SU-DHL-6 (cell line): ENCODE results near the gene THSD4.

Experiments
- H2AFZ ChIP-seq: fragments of 200-600 bp; sonication (generic); 2 replicates; pipeline ENCODE4 v1.6.1; 2014; ENCODE audit warnings: low read depth, mild to moderate bottlenecking, moderate library complexity, mixed read lengths, antibody characterized with exemption, low read length; ENCODE audit not compliant: severe bottlenecking
- H3F3A ChIP-seq: fragments of 200-600 bp; shearing (Covaris generic); 2 replicates; pipeline ENCODE4 v1.6.0; 2016; ENCODE audit warnings: antibody characterized with exemption, mild to moderate bottlenecking; ENCODE audit not compliant: insufficient read depth
- H3K27ac ChIP-seq: fragments of 200-600 bp; sonication (generic); 2 replicates; pipeline ENCODE4 v1.5.1; 2016; ENCODE audit warnings: low read depth, mild to moderate bottlenecking, low read length, moderate library complexity, mixed read lengths
- H3K27me3 ChIP-seq: fragments of 200-600 bp; sonication (generic), shearing (Covaris generic); 2 replicates; pipeline ENCODE4 v1.6.0; 2014; ENCODE audit warnings: mild to moderate bottlenecking, low read length
- H3K36me3 ChIP-seq: fragments of 200-600 bp; sonication (generic); 2 replicates; pipeline ENCODE4 v1.6.1; 2014; ENCODE audit warnings: mild to moderate bottlenecking, low read length, mixed read lengths
- H3K4me2 ChIP-seq: fragments of 300-600, 200-600 bp; shearing (Covaris generic), sonication (generic); 2 replicates; pipeline ENCODE4 v1.6.0; 2014; ENCODE audit warnings: low read length, low read depth, mild to moderate bottlenecking; ENCODE audit not compliant: poor library complexity, severe bottlenecking
- H3K4me3 ChIP-seq: fragments of 200-600 bp; sonication (generic); 2 replicates; pipeline ENCODE4 v1.5.1; 2014; ENCODE audit warnings: antibody characterized with exemption, low read length, mild to moderate bottlenecking, mixed read lengths; ENCODE audit not compliant: insufficient read depth, poor library complexity, severe bottlenecking
- H3K79me2 ChIP-seq: fragments of 200-600 bp; sonication (generic); 2 replicates; pipeline ENCODE4 v1.6.1; 2014; ENCODE audit warnings: mild to moderate bottlenecking, low read length, moderate library complexity; ENCODE audit not compliant: insufficient read depth
- H3K9ac ChIP-seq: fragments of 200-600 bp; sonication (generic); 2 replicates; pipeline ENCODE4 v1.7.0; 2014; ENCODE audit warnings: mild to moderate bottlenecking, low read length
- H3K9me2 ChIP-seq: fragments of 200-600 bp; sonication (generic); replicated peaks from 2 replicates; pipeline ENCODE4 v1.6.1; 2014; ENCODE audit warnings: low read length; ENCODE audit not compliant: insufficient read depth
- H3K9me3 ChIP-seq: fragments of 200-600 bp; sonication (generic); 2 replicates; pipeline ENCODE4 v1.6.1; 2014; ENCODE audit warnings: low read length, mixed read lengths; ENCODE audit not compliant: insufficient read depth
- H4K20me1 ChIP-seq: fragments of 200-600 bp; sonication (generic); 2 replicates; pipeline ENCODE4 v1.6.1; 2014; ENCODE audit warnings: low read depth, mild to moderate bottlenecking, antibody characterized with exemption, low read length, moderate library complexity, mixed read lengths
- CTCF ChIP-seq: fragments of 200-600 bp; sonication (generic); IDR thresholded peaks from one replicate; pipeline ENCODE4 v1.5.1; 2017; ENCODE audit warnings: antibody characterized with exemption, mild to moderate bottlenecking, low read length, moderate library complexity; ENCODE audit not compliant: insufficient read depth, poor library complexity, severe bottlenecking
- EZH2phosphoT487 ChIP-seq: fragments of 200-600 bp; sonication (generic), shearing (Covaris generic); conservative IDR thresholded peaks from 2 replicates; pipeline ENCODE4 v1.6.1; 2018; ENCODE audit warnings: mild to moderate bottlenecking, antibody characterized with exemption, low read length, moderate library complexity, mixed read lengths

Gene THSD4

GRCh38 chr15:71250936-71251583 lies 135.8 kb downstream of the THSD4 start:
- Histone ChIP-seq H3K9ac (no peak overlapping the region), H3K27ac (no peak overlapping the region), H3K27me3 (no peaks in the 10 kb centered on the region), H2AFZ (no peak overlapping the region), H3K9me2 (no peaks in the 10 kb centered on the region), H4K20me1 (no peaks in the 10 kb centered on the region), H3K79me2 (no peaks in the 10 kb centered on the region), H3F3A (no peaks in the 10 kb centered on the region), H3K4me2 (no peak overlapping the region), H3K9me3 (no peaks in the 10 kb centered on the region), H3K4me3 (no peak overlapping the region), H3K36me3 (no peaks in the 10 kb centered on the region)
- TF ChIP-seq CTCF = no peak
- TF ChIP-seq EZH2phosphoT487 = no peak

- Histone ChIP-seq H4K20me1 (no peaks in the 10 kb centered on the region), H3K79me2 (no peaks in the 10 kb centered on the region), H3F3A (no peaks in the 10 kb centered on the region), H3K27ac (no peak overlapping the region), H3K9me2 (no peaks in the 10 kb centered on the region), H3K9ac (no peak overlapping the region), H3K27me3 (no peaks in the 10 kb centered on the region), H3K36me3 (no peaks in the 10 kb centered on the region), H3K9me3 (no peaks in the 10 kb centered on the region), H3K4me3 (no peak overlapping the region), H2AFZ (no peak overlapping the region), H3K4me2 (no peak overlapping the region)
- TF ChIP-seq EZH2phosphoT487 (no peak), CTCF (no peak)
Observed at GRCh38 chr15:71251584-71252043, 136.3 kb downstream of the THSD4 start.

- Histone ChIP-seq H3K27me3 (no peaks in the 10 kb centered on the region), H3K79me2 (no peaks in the 10 kb centered on the region), H2AFZ (no peak overlapping the region), H3K4me2 (no peak overlapping the region), H3K27ac (no peak overlapping the region), H4K20me1 (no peaks in the 10 kb centered on the region), H3F3A (no peaks in the 10 kb centered on the region), H3K9me3 (no peaks in the 10 kb centered on the region), H3K9ac (no peak overlapping the region), H3K36me3 (no peaks in the 10 kb centered on the region), H3K9me2 (no peaks in the 10 kb centered on the region), H3K4me3 (no peak overlapping the region)
- TF ChIP-seq CTCF = no peak
- no peak for TF ChIP-seq EZH2phosphoT487
Observed at GRCh38 chr15:71252044-71252739, 136.9 kb downstream of the THSD4 start.
